ENCODE measurements around the gene FAM193A.
"Not testable (repeated sequence)": the region's sequence is repeated elsewhere in the genome, so short reads cannot be mapped to it uniquely, and the experiment has no call there.

FAM193A gene

DNA sequence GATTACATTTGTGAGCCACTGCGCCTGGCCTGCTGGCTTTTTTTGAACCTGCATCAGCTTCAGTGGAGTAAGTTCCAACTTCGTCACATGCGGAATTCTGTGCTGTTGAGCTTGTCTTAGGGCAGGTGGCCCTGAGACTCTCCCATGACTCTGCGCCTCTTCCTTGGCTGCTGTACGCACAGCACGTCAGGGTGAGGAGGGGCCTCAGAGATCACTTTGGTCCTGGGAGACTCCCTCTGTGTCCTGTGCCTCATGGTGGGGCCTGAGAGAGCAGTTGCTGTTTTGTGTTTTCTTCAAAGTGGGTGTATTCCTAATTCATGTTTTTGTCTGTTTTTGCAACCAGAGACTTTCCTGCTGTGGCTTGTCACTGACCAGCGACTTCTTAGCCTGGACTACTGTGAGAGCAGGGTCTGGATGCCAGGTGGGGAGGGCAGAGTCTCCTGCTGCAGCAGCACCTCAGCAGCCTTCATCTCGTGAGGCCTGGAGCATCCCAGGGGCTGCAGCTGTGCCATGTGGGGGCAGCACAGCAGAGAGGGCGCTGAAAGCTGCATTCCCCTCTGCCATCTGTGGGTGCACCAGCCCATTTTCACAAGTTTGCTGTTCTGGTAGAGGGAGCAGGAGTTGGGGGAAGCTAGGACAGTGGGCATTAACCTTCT, 111.8 kb downstream of the FAM193A start:
- FAIRE-seq (no peak), DNase-seq (ENCODE audit: low spot score) (no peak)

DNA sequence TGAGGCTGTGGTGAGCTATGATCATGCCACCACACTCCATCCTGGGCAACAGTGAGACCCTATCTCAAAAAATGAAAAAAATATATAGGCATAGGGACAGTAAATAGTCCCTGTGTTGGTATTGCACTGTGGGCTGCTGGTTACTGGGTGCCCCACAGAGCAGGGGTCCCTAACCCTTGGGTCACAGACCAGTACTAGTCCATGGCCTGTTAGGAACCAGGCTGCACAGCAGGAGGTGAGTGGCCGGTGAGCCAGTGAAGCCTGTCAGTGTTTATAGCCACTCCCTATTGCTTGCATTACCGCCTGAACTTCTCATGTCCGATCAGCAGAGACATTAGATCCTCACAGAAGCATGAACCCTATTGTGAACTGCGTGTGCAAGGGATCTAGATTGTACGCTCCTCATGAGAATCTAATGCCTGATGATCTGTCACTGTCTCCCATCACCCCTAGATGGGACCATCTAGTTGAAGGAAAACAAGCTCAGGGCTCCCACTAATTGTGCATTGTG, 113.2 kb downstream of the FAM193A start:
- no peak for DNase-seq (ENCODE audit: low spot score)
- FAIRE-seq = no peak

DNA sequence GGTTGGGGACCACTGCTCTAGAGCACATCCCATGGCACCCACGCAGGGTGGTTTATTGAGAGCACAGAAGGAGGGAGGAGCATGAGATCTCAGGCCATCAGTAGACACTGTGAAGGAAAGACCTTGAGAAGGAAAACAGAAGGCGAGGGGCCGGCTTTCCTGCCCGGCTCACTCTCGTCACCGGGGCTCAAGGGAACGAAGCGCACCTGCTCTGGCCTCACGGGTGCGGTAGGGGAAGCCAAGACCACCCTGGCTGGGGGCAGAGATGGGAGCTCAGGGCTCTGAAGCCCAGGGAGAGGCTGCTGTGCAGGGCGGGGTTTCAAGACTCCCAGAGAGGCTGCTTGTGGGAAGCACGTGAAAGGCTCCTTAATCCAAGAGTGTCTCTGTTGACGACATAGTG, 113.8 kb downstream of the FAM193A start:
- no peak for FAIRE-seq

DNA sequence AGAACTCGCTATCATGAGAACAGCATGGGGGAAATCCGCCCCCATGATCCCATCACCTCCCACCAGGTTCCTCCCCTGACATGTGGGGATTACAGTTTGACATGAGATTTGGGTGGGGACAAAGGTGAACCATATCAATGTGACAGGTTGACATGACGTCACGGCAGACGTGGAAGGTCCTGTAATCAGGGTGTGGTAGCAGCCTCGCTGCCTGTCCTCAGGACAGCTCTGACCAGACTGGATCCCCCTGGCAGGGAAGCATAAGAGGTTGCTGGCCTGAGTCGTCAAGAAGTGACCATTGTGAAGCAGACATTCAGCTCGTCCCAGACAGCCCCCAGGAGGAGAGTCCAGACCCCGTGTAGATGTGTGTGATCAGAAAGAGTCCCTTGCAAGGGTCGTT, 115.1 kb downstream of the FAM193A start:
- DNase-seq (ENCODE audit: low spot score) (no peak), FAIRE-seq (peak; percentile 9)

More for the DNA sequence above, 113.8 kb downstream of the FAM193A start:
- DNase-seq (ENCODE audit: low spot score) = no peak

DNA sequence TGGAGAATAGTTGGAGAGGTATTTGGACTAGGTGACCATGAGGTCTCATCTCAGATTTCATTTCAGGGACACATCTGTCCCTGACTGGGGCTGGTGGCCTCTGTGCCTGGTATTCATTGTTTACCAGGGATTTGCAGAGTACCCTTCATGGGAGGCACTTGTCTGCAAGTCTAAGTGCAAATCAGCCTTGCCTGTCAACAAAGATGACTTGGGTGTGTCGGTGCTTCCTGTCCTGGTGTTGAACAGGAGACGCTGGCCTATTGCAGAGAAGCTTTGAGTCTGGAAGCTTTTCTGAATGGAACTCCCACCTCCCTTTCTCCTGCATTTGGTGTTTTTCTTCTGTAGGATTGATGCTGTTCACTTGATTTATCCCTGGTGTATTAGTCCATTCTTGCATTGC, 115.6 kb downstream of the FAM193A start:
- DNase-seq (ENCODE audit: low spot score) = no peak
- FAIRE-seq = no peak

DNA sequence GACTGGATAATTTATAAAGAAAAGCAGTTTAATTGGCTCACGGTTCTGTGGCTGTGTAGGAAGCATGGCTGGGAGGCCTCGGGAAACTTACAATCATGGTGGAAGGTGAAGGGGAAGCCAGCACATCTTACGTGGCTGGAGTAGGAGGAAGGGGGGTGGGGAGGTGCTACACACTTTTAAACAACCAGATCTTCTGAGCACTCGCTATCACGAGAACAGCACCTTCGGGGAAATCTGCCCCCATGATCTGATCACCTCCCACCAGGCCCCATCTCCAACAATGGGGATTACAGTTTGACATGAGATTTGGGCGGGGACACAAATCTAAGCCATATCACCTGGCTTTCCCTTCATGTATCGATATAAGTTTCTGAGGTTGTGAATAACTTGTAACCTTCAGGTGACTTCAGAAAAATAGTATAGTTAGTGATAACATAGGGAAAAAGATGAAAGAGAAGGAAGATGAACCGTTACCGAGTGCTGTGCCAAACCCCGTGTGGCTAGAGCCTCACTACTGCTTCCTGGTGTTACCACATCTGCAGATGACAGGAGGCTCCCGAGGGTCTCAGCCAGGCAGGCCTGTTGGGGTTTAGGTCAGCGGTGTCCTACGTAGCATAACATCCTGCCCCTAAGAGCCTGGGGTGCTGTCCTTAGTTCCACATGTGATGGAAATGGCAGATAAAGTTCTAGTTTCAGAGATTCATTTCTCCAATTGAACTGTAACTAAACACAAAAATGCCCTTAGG, 116.1 kb downstream of the FAM193A start:
- DNase-seq (ENCODE audit: low spot score) (no peak), FAIRE-seq (no peak)

DNA sequence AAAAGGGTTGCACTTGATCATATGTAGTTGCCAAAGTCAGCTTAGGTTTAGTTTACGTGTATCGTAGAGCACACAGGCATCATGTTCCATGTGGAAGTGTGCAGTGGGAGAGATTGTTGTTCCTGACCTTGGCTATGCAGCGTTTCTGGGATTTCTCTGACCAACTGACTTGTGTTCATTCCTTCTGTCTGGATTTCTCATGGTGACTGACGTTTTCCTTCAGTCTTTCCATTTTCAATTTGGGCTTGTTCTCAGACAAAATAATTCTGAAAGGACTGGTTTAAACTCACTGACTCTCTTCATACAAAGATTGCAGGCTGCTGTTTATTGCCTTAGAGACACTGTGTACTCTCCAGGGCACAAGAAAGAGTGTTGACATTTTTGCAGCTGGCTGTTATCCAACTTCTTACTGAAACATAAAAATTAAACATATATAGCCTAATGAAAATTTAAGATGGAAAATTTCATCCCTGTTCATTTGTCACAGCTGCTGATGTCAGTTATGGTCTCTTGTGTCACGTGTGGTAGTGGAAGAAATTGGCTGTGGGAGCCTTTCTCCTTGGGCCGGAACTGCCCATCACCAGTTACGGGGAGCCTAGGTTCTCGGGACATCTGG, 124.3 kb downstream of the FAM193A start:
- FAIRE-seq = no peak

DNA sequence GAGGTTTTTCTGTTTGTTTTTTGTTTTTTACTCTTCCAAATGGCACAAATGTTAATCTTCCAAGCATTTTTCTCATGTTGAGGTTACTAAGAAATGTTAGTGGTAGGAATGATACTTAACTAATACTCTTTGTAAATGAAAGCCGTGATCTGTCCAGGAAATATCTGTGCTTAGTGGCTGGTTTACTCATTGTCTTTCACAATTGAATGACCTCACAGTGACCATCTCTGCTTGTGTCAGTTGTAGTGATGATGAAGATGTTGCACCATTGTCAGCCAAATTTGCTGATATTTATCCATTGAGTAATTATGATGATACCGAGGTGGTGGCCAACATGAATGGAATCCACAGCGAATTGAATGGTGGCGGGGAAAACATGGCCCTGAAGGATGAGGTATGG, 126.2 kb downstream of the FAM193A start:
- DNase-seq (ENCODE audit: low spot score) = no peak
- FAIRE-seq = no peak

More for the DNA sequence above, 124.3 kb downstream of the FAM193A start:
- DNase-seq (ENCODE audit: low spot score) = no peak

DNA sequence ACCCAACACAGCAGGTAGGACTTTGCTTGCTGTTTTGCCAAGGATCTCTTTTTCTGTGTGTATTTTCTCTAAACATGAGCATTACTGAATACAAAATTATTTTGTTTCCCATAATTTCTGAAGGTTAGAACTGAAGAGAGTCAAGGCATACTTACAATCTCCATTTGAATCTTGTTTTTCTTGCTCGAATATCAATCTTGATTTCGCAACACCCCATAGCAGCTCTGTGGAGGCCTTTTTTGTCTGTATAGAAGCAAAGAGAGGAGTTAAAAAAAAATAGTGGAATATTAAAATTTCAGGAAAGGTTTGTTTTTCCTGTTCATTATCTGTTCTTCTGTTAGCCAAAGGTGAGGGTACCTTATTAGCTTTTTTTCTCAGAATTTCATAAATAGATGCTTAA, 126.8 kb downstream of the FAM193A start:
- no peak for DNase-seq (ENCODE audit: low spot score)
- FAIRE-seq = no peak

DNA sequence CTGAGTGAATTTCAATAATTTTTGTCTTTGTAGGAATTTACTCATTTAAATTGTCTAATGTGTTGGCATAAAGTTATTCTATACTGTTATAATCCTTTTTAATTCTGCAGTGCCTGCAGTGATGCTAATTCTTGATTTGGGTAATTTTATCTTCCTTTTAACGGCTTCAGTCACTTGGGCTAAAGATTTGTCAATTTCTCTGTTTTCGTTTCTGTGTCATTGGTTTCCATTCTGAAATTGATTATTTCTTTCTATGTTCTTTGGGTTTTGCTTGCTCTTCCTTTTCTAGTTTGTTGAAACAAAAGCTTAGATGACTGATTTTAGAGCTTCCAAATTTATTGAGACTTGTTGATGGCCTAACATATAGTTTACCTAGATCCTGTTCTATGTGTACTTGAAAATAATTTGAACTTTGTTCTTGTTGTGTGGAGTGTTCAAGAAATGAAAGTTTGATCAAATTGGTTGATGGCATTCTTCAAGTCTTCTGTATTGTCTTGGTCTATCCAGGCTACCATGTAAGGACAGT, 130.3 kb downstream of the FAM193A start:
- FAIRE-seq (no peak), DNase-seq (ENCODE audit: low spot score) (no peak)

DNA sequence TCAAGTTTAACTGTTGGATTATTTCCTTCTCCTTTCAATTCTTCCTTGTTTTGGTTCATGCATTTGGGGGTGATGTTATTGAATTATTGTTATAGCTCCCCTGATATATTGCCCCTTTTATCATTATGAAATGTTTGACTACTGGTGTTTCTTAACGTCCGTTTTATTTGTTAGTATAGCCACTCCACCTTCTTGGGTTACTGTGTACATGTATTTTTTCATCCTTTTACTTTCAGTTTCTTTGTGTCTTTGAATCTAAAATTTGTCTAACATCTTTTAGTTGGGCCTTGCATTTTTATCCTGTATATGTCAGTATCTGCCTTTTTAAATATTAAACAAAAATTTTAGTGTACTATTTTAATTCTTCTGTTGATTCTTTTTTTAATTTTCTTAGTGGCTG, 131.0 kb downstream of the FAM193A start:
- FAIRE-seq (no peak), DNase-seq (ENCODE audit: low spot score) (no peak)

DNA sequence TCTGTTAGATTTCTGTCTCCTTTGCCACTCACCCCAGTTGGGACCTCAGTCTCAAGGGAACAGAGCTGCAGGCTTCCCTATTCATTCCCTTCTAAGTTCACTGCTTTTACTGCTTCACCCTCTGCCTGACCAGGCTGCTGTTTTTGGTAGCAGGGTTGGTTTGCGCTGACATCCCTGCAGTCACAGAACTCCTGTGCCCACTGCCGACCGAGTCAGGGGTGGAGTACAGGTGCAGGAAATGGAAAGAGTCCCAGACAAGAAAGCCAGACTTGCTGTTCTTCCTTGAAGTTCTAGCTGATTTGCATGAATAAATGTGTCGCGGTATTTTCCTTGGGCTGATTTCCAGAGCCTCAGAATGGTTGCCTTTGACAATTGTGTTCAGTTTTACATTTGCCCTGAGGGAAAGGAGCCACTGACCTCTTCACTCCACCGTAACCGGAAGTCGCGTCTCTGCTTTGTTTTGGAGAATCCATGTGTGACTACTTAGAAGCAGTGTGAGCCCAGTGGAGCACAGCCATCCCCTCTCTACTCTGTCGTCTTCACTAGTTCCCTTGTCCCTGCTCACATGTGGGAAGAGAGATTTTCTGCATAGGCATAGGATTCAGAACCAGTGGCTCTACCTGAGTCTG, 134.9 kb downstream of the FAM193A start:
- FAIRE-seq = no peak
- DNase-seq (ENCODE audit: low spot score) = no peak

DNA sequence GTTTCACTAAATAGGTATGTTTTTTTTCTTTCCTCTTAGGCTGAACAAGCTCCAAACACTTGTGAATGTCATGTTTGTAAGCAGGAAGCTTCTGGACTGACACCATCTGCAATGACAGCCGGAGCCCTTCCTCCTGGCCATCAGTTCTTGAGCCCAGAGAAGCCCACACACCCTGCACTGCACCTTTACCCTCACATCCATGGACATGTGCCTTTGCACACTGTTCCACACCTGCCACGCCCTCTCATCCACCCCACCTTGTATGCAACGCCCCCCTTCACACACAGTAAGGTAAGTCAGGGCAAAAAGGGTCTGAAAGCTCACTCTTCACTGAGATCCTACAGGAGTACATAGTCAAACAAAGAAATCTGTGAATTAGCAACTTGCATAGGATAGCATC, 135.6 kb downstream of the FAM193A start:
- FAIRE-seq = no peak

DNA sequence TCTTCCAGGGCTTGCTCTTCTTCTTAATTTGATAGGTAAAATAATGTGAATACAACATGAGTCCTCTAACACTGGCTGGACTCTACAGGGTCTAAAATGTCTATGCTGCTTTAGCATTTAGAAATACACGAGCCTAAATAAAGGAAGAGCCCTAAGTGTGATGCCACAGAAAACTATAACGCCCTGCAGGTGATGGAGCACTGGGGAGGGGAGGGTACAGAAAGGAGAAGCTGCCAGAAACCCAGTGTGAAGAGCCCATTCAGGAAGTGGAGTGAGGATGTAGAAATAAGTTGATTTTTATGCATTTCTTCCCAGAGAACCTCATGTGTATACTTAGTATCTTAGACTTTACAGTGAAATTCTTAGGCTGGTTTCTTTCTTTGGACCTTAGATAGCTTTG, 136.3 kb downstream of the FAM193A start:
- DNase-seq (ENCODE audit: low spot score) (no peak), FAIRE-seq (no peak)

More for the DNA sequence above, 135.6 kb downstream of the FAM193A start:
- no peak for DNase-seq (ENCODE audit: low spot score)

DNA sequence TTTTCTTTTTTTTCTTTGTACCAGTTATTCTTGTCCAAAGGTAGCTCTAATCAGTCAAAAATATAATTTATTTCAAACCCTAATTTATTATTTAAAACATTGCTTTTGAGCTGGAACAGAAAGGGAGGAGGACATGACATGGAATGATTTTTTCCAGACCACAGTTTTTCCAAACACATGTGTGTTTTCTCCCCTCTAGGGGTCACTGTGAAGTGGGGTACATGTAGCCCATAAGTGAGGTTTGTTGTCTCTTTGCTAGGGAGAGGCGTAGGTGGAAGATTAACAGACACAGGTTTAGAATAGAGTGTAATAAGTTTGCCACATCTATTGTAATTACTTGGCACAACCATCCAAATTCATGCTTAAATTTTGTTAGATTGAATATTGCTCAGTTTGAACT, 136.7 kb downstream of the FAM193A start:
- no peak for DNase-seq (ENCODE audit: low spot score)
- no peak for FAIRE-seq

DNA sequence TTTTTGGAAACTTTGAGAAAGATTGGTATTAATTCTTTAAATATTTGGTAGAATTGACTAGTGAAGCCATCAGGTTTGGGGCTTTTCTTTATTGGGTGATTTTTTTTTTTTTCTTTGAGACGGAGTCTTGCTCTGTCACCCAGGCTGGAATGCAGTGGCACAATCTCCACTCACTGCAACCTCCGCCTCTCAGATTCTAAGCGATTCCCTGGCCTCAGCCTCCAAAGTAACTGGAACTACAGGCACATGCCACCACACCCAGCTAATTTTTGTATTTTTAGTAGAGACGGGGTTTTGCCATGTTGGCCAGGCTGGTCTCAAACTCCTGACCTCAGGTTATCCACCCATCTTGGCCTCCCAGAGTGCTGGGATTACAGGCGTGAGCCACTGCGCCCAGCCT, 143.3 kb downstream of the FAM193A start:
- not testable (repeated sequence) for FAIRE-seq; DNase-seq (ENCODE audit: low spot score)

DNA sequence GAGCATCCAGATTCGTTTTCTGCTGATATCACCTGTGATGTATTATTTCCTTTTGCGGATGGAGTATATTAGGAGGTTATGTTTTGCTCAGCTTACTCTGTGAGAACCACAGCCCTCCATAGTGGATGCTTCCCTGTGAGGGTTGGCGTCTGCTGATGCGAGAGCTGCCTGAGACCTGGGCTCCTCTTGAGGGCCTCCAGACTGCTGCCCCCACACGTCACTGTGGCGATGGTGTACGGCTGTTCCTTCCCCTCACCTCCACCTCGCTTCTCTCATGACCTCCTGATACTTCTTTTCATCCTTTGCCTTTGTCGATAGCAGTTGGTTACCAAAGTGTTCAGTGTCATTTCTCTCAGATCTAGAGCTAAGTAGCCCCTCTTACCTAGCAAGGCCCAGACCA, 148.0 kb downstream of the FAM193A start:
- DNase-seq (ENCODE audit: low spot score) (no peak), FAIRE-seq (no peak)

DNA sequence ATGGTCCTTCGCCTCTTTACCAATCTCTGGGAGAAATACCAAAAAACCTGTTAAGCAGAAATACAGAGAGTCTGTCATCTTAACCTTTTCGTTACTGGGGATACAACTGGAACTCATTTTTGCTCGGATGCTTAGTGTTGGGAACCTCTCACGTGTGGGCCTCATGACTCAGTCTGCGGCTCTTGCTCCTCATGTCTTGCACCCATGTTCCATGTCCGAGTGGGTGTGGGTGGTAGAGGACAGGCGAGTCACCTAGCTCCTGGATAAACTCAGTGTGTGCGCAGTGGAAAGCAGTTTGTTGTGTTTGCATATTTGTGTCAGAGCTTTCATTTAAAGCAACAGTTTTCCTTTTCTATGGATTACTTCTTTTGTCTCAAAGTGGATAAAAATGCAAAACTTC, 149.1 kb downstream of the FAM193A start:
- FAIRE-seq = no peak

DNA sequence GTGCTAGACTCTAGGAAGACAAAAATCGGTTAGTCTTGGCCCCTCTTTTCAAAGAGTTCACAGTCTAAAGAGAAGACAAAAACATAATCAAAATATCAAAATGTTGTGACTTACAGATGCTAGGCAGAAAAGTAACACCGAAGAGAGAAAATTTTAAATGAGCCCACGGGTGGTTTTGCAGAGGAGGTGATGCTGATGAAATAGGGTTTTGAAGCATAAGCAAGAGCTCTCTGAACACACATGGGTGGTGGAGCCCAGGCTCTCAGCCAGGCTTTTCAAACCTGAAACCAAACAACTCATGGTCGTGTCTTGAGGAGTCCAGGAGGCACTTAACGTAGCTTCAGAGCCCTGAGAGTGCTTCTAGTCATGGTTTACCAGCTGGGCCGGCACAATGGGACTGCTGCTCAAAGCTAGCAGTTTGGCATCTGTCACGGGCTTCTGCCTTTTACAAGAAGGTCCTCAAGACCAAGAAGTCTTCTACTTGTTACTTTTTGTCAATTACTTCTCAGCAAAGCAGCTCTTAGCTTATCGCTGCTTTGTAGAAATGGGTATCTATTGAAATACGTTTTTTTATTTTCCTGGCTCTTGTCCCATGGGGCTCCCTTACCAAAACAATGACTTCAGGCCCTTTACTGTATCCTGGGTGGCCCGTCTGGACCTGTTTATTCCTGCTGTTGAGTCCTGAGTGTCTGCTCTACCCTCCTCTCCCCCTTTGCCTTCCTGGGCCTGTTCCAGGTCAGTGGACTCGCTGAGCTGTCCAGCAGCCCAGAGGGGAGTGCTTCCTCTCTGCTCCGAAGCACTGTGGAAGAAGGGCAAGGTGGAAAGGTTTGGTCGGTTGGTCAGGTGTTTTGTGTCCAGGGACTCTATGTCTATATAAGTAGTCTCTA, 150.2 kb downstream of the FAM193A start:
- FAIRE-seq (no peak), DNase-seq (ENCODE audit: low spot score) (no peak)

More for the DNA sequence above, 149.1 kb downstream of the FAM193A start:
- no peak for DNase-seq (ENCODE audit: low spot score)

DNA sequence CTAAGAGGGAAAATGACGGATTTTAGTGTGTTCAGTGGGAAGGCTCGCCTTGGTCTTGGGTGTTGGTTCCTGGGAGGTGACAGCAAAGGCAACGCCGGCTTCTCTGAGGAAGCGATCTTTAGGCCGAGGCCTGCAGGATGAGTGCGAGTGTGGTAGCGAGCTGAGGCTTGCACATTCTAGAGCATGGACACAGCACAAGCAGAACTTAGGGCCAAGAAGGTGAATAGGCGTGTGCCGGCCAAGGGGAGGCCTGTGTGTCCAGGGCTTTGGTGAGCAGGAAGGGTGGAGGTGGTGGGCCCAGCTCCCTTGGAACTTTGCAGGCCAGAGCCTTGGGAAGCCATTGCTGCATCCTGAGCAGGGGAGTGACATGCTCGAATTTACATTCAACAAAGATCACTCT, 151.8 kb downstream of the FAM193A start:
- FAIRE-seq = no peak
- no peak for DNase-seq (ENCODE audit: low spot score)

DNA sequence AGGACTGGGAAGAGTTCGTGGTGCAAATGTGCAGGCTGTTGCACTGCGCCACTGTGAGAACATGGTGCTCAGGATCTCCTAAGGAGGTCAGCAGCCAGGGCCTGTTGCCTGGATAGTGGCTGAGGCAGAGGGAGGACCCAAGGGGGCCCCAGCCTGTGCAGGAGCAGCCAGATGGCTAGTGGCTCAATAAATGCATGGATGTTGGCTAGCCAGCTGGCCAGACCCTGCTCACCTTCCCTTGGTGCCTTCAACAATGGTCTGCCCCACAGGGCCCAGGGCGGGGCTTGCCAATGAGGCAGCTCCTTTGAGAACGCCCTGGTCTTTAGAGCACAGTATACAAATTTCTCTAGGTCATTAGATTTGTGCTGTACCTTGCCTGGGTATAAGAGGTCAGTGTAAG, 152.2 kb downstream of the FAM193A start:
- no peak for FAIRE-seq
- no peak for DNase-seq (ENCODE audit: low spot score)
